Neural cell (in vitro differentiated cells): ENCODE results near the gene CLCN1.

Experiments used
- CTCF ChIP-seq: fragments of 450-650 bp; IDR thresholded peaks from 2 replicates; pipeline ENCODE4 v1.5.1; 2014; ENCODE audit warnings: antibody characterized with exemption, mild to moderate bottlenecking, moderate library complexity; ENCODE audit not compliant: poor library complexity, severe bottlenecking
- EP300 ChIP-seq: fragments of 450-650 bp; conservative IDR thresholded peaks from 2 replicates; pipeline ENCODE4 v1.6.1; 2014; ENCODE audit warnings: antibody characterized with exemption, mild to moderate bottlenecking, moderate library complexity; ENCODE audit not compliant: poor library complexity, severe bottlenecking
- EZH2 ChIP-seq: fragments of 200-600, 300-800 bp; shearing (Covaris generic), sonication (generic); IDR thresholded peaks from 2 replicates; pipeline ENCODE4 v1.6.1; 2014; ENCODE audit warnings: antibody characterized with exemption, low read length, borderline replicate concordance, mild to moderate bottlenecking; ENCODE audit not compliant: insufficient read depth, poor library complexity, severe bottlenecking
- POLR2AphosphoS5 ChIP-seq: IDR thresholded peaks from 2 replicates; pipeline ENCODE4 v1.6.1; 2012
- TAF1 ChIP-seq: IDR thresholded peaks from 2 replicates; pipeline ENCODE4 v1.6.1; 2012; ENCODE audit warnings: low read depth

GRCh38 chr7:143286522-143286890 is 29.4 kb upstream of the CLCN1 start:
- TF ChIP-seq CTCF = no peak
- no peak for TF ChIP-seq EZH2
- TF ChIP-seq TAF1 = no peak
- no peak for TF ChIP-seq EP300
- TF ChIP-seq POLR2AphosphoS5 = no peak
